Measurements from ENCODE around the gene GRID1.

GRCh38 chr10:85864173-85864549 is 502.4 kb downstream of the GRID1 start:
- TF ChIP-seq CTCF (IDR thresholded peaks at IDR 0.05) = no peak
- no peak for TF ChIP-seq POLR2A (IDR thresholded peaks at IDR 0.05)

All from thyroid gland (tissue), 4 donors.